ENCODE data around the gene FHDC1. TPM values are rescaled to one million over a fixed set of nuclear protein-coding genes. Genes with fewer than 3 reads are reported as not detected.

Gene FHDC1
- total RNA-seq, 2 donors from 2014 or later, result 0.14 to 0.16 TPM

- Mint-ChIP-seq H3K36me3 (no peaks in the 10 kb centered on the region), H3K9me3 (no peaks in the 10 kb centered on the region), H3K27ac (no peak overlapping the region)
- ATAC-seq, result no peak
- no peak for DNase-seq (ENCODE audit: low spot score in 2 of 2)
Observed at GRCh38 chr4:152968806-152969394, 32.8 kb downstream of the FHDC1 start.

- Mint-ChIP-seq H3K36me3 (no peaks in the 10 kb centered on the region), H3K9me3 (no peaks in the 10 kb centered on the region), H3K27ac (no peak overlapping the region)
- DNase-seq (ENCODE audit: low spot score in 2 of 2), result no peak
- ATAC-seq, result no peak
Observed at GRCh38 chr4:152970102-152970820, 34.1 kb downstream of the FHDC1 start.

- no peaks in the 10 kb centered on the region for H3K36me3 Mint-ChIP-seq
- no peak overlapping the region for H3K27ac Mint-ChIP-seq
- H3K9me3 Mint-ChIP-seq, result no peaks in the 10 kb centered on the region
- no peak for ATAC-seq
- DNase-seq (ENCODE audit: low spot score in 2 of 2), result no peak
Observed at GRCh38 chr4:152971053-152971452, 34.9 kb downstream of the FHDC1 start.

- H3K36me3 Mint-ChIP-seq, result no peaks in the 10 kb centered on the region
- no peak overlapping the region for H3K27ac Mint-ChIP-seq
- H3K9me3 Mint-ChIP-seq, result no peaks in the 10 kb centered on the region
- ATAC-seq, result no peak
- DNase-seq (ENCODE audit: low spot score in 2 of 2), result no peak
Observed at GRCh38 chr4:152972821-152973628, 36.9 kb downstream of the FHDC1 start.

- ATAC-seq, result no peak
- Mint-ChIP-seq H3K9me3 (no peaks in the 10 kb centered on the region), H3K27ac (no peak overlapping the region), H3K36me3 (no peaks in the 10 kb centered on the region)
- DNase-seq (ENCODE audit: low spot score in 2 of 2), result no peak
Observed at GRCh38 chr4:152973629-152974467, 37.7 kb downstream of the FHDC1 start.

- no peak for DNase-seq (ENCODE audit: low spot score in 2 of 2)
- no peaks in the 10 kb centered on the region for H3K9me3 Mint-ChIP-seq
- H3K36me3 Mint-ChIP-seq, result no peaks in the 10 kb centered on the region
- no peak overlapping the region for H3K27ac Mint-ChIP-seq
- no peak for ATAC-seq
Observed at GRCh38 chr4:152974468-152975379, 38.6 kb downstream of the FHDC1 start.

- H3K27ac Mint-ChIP-seq, result no peak overlapping the region
- no peak for ATAC-seq
- DNase-seq (ENCODE audit: low spot score in 2 of 2), result no peak
- no peaks in the 10 kb centered on the region for H3K36me3 Mint-ChIP-seq
- H3K9me3 Mint-ChIP-seq, result no peaks in the 10 kb centered on the region
Observed at GRCh38 chr4:152975380-152976211, 39.5 kb downstream of the FHDC1 start.

GRCh38 chr4:152976212-152976761, 40.2 kb downstream of the FHDC1 start:
- no peak for DNase-seq (ENCODE audit: low spot score in 2 of 2)
- no peak for ATAC-seq
- no peaks in the 10 kb centered on the region for H3K9me3 Mint-ChIP-seq
- no peaks in the 10 kb centered on the region for H3K36me3 Mint-ChIP-seq
- no peak overlapping the region for H3K27ac Mint-ChIP-seq

GRCh38 chr4:152979731-152980330, 43.7 kb downstream of the FHDC1 start:
- Mint-ChIP-seq H3K27ac (no peak overlapping the region), H3K9me3 (no peaks in the 10 kb centered on the region), H3K36me3 (no peaks in the 10 kb centered on the region)
- ATAC-seq (no peak), DNase-seq (ENCODE audit: low spot score in 2 of 2) (no peak)

GRCh38 chr4:152981278-152981677, 45.2 kb downstream of the FHDC1 start:
- no peak overlapping the region for H3K27ac Mint-ChIP-seq
- ATAC-seq, result no peak
- no peak for DNase-seq (ENCODE audit: low spot score in 2 of 2)
- H3K36me3 Mint-ChIP-seq, result no peaks in the 10 kb centered on the region
- no peaks in the 10 kb centered on the region for H3K9me3 Mint-ChIP-seq

GRCh38 chr4:152981842-152982241, 45.7 kb downstream of the FHDC1 start:
- no peaks in the 10 kb centered on the region for H3K36me3 Mint-ChIP-seq
- no peak overlapping the region for H3K27ac Mint-ChIP-seq
- no peaks in the 10 kb centered on the region for H3K9me3 Mint-ChIP-seq
- ATAC-seq (no peak), DNase-seq (ENCODE audit: low spot score in 2 of 2) (no peak)

- ATAC-seq (no peak), DNase-seq (ENCODE audit: low spot score in 2 of 2) (no peak)
- H3K27ac Mint-ChIP-seq, result no peak overlapping the region
- no peaks in the 10 kb centered on the region for H3K36me3 Mint-ChIP-seq
- H3K9me3 Mint-ChIP-seq, result no peaks in the 10 kb centered on the region
Observed at GRCh38 chr4:152983221-152983620, 47.1 kb downstream of the FHDC1 start.

GRCh38 chr4:152983774-152984411, 47.8 kb downstream of the FHDC1 start:
- H3K36me3 Mint-ChIP-seq, result no peaks in the 10 kb centered on the region
- ATAC-seq, result no peak
- H3K27ac Mint-ChIP-seq, result no peak overlapping the region
- DNase-seq (ENCODE audit: low spot score in 2 of 2), result no peak
- no peaks in the 10 kb centered on the region for H3K9me3 Mint-ChIP-seq
